GM19324 (cell line): Measurements from ENCODE around the gene MLN.

ENCODE experiments used
- ATAC-seq: cut with Tn5 transposase; IDR thresholded peaks from one replicate; pipeline ENCODE4 v1.9.1; 2021; ENCODE audit warnings: mild to moderate bottlenecking, moderate library complexity; ENCODE audit not compliant: unreplicated experiment, low FRiP score

The MLN gene

DNA sequence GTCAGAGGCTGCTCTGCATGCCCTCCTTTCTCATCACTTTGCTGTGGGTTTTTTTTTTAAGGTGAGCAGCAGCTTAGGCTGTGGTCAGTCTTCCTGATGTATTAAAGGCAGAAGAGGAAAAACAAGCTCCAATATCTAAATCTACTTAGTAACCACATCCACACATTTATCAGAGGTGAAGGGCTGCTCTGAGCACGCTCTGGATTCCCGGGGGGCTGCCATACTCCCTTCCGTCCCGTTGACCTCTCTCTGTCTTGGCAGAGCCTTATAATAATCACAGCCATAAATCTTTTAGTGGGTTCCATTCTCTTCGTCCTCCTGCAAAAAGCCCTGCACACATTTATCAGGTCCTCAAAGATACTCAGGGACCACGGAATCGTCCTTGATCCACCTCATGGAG, 12.2 kb downstream of the MLN start:
- no peak for ATAC-seq

DNA sequence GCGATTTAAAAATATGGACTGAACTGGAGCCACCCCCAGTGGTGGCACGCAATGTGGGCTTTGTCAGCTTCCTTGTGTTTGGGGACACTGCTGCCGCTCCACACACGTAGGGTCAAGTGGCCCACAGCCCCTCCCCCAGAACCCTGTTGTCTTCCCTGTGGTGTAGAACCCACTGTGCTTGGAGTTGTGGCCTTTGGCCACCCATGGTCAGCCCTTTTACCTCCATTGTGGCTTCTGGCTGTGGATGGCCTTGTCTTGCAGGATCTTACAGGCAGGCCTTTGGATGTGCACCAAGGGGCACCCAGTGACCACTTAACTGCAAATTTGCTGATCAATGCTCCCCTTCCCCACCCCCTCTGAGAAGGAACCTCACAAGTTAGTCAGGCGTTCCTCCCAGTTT, 12.9 kb downstream of the MLN start:
- no peak for ATAC-seq

DNA sequence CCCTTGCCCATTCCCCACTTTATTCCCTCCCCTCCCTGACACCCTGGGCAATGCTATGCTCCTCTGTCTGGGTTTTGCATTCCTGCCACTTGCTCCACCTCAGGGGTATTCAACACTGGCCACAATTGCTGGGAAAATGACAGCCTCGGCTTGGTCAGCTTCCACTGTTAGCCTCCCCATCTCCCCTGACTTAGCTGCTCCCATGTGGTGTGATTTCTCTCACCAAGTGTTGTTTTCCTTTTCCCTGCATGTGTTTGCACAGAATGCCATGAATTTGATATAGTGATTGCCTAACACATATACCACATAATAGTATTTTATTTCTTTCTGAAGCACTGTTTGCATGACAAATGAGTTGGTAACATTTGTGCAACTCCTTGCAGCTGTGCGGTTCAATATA, 13.4 kb downstream of the MLN start:
- no peak for ATAC-seq

DNA sequence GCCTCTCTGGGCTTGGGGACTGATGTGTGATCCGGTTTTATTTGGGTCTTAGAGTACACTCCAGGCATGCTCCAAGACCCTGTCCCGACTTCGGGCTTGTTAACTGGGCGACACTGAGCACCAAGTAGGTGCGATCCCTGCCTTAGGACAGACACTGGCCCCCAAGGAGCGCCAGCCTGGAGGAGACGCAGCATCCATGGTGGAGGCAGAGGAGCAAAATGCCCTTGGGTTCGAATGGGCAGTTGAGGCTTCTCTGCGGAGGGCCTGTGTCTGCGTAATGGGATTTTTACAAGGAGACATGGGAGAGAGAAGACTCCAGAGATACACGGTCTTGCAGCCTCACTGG, 14.3 kb downstream of the MLN start:
- no peak for ATAC-seq

DNA sequence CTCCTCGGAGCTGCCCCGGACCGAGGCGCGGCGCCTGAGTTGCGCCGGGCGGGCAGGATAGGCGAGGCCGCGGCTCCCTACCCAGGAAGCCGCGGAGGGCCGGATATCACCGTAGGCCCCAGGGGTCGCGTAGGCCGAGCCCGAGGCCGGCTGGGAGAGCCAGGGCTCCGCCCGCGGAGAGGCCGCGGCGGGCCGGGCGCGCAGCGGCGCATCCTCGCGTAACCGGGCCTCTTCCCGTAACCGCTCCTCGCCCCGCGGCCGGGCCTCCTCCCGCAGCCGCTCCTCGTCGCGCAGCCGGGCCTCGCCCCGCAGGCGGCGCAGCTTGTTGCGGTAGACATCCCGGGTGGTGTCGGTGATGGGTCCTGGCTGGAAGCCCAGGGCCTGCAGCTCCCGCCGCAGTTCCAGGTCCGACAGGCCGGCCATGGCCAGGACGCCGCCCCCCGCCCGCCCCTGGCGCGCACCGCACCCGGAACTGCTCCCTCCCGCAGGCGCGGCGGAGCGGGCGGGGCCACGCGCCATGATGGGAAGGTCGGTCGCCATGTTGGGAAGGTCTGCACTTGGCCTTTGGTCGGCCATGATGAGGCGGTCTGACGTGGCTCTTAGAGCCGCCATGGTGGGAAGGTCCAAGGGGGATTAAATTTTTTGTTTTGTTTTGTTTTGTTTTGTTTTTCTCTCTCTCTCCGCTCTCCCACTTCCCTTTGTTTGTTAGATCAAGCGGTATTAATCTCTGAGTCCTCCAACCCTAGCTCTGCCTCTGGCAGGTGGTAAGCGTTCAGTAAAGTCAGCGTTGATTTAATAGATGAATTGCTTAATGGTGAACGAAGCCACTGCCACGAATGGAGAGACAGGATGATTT, 14.9 kb downstream of the MLN start, which contains the start of gene LEMD2:
Gene LEMD2 (minus strand): TSS at position 437 of the 856 bp plus-strand sequence. CDS start 14 bp downstream, at position 423.
- ATAC-seq = peak; percentile 91

DNA sequence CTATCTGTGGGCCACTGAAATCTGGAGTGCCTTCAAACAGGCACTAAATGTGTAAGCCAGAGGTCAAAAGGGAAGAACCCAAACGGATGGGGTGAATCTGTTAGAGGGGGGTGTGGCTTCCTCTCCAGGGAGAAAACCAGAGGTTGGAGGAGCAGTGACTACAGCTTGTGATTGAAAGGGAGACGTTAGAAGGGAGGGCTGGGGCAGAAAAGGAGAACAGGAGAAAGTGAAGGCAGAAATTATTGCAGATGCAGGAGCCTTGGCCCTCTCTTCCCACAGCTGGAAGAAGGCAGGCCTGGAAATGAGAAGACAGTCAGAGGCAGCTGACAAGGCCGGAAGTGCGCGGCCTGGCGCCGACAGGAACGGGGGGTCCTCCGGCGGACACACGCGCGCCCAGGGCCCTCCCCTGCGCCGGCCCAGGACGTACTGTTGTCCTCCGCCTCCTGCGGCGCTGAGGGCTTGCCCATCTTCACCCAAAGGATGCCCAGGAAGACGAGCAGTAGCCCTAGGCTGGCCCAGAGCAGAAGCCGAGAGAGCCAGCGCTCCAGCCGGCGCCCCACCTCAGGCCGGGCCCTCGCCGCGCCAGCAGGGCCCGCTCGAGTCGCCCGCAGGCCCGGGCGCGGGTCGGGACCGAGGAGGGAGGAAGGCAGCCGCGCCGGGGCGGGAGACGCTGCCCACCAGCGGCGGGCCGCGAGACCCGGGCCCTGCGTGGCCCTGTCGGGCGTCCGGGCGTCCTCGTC, 15.7 kb downstream of the MLN start:
- peak; percentile 51 for ATAC-seq

DNA sequence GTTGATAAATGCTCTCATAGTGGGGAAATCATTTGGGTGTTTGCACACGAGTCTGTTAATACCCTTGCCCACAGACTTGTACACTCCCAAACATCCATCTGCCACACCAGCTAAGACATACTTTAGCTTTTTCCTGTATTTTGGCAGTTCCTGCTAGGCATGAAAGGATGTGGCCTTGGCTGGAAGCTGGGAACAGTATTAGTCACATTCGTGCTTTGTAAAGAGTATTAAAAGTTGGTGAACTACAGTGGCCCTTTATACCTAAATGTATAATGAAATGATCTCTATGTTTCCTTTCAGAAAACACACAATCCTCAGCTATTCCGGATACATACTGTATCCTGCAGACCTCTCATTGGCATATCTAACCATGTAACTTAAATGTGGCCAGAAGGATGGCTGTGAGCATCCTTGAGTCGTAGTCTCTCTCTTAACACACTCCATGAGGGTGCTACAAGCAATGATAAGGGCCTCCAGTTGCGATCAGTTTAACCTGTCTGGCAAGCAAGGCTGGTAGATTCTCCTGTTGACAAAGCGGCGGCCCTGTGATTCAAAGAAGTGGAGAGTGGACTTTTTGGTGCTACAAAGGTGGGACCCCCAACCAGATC, 16.4 kb downstream of the MLN start:
- no peak for ATAC-seq

DNA sequence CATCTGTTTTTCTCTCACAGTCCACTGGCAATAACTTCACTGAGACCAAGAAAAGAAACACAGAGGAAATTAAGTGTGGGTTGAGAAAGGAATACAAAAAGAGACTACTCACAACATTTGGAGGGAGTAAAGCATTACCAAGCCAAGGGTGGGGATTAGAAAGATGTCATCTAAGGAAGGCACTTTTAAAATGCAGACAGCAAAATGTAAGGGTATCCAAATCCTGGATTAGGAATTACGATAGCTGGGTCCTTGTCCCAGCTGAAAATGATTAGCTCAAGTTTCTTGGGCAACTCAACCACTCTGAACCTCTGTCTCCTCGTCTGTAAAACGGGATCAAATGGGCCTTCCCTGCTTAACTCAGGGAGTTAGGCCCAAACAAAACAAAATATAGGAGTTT, 17.1 kb downstream of the MLN start:
- ATAC-seq = no peak

DNA sequence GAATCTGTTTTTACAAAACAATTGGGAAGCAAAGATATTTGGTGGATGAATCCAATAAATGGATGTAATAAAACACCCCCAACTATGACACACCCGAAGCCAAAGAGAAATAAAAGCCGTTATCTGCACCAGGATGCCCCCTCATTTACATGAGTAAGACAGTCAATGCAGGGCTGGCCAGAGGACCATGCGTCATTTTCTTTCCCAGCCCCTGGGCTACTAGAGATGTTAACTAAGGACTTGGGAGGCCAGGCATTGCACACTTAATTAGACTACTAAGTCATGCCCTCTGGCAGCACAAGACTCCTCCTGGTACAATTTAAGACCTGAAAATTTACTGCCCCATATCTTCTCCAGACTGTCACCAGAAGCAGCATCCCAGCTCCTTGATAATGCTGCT, 18.0 kb downstream of the MLN start:
- no peak for ATAC-seq

DNA sequence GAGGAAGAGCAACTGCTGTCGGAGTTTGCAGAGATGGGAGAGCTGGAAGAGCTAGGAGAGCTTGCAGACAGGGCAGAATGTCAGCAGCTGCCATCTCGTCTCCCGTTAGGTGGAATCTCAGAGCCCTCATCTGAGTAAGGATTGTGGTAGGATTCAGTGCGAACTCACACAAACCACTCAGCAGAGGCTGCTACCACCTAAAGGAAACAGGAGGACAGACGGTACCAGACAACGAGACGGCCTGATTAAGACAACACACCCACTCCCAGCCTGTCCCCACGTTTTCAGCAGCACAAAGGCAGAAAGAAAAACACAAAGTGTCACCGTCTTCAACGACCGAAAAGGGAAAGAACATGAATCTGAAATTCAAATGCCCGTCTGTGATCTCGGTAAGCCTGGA, 19.0 kb downstream of the MLN start:
- ATAC-seq = no peak

DNA sequence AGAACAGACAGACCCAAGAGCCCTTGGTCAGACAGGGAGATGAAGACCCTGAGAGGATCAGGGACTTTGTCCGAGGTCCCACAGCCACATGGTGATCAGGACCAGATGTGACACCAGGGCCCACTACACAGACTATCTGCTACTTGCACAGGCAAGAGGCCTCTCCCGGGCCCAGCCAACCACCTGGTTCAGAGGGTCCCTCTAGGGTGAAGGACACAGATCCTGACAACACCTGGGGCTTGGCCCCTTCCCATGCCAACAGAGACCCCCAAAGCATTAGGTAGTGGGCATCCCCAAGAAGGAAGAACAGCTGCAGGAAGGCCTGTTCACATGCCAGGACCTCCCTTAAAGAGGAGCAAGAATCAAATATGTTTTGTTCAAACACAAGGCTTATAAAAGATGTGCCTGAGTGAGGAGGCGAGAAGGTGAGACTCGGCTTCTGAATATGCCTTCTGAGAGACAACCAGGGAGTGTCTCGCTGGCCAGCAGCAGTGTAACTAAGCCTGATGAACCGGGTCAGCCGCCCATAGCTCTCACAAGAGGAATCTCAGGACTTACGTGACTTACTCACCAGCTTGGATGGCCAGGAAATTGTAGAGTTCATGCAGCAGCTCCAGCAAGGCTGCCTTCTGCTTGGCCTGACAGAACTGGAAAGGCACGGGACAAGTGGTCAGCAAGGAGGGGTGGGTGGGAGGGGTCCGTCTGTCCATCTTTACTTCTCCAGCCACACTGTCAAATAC, 19.9 kb downstream of the MLN start:
- ATAC-seq = no peak

DNA sequence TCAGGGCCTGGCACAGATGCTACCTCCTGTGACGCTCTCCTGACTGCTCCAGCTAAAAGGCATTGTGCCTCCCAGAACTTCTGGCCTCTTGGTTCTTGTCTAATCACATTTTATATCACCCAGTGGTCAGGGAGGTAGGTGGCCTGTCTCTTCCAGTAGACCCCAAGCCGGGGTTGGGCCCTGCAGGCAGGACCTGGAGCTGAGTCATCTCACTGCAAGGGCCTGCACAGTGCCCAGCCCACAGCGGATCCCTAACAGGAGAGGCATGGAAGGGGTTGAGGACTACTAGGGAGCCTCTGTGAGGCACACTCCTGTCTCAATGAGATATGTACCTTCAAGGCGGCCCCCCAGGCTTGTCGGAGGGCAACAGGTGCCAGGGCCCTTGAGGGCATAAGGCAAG, 21.2 kb downstream of the MLN start:
- ATAC-seq = no peak

DNA sequence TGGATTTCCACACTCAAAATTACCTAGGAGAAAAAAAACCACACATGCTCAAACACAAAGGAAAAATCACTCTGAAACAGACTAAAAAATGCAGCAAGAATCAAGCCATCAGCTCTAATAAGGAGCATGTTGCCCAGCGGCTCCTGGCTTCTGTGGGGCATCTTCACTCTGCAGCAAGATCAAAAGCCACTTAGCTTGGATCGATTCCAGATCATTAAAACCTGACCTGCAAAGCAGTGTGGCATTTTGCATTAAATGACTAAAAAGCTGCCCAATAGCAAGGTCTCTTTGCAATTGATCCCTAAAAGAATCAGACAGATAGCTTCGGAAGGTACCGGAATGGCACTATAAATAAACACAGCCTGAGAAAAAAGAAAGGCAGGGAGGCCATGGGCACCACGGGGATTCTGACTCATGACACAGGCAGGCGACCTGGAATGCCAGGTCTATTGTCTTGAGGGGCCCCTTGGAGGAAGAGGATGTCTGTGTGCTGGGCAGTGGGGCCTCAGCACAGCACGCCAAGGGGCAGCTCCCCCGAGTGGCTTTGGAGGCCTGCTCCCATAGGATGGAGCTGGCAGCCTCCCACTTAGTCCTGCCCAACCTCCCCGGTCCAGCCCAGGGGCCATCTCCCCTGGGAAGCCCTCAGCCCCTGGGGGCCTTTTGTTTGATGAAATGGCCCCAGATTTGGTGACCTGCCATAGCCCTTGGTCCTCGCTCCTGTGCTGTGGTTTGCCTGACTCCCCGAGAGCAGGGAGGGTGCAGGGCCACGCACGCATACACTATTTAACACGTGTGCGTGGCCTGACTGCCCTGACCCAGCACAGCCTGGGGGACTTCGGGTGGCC, 22.4 kb downstream of the MLN start:
- ATAC-seq = no peak

DNA sequence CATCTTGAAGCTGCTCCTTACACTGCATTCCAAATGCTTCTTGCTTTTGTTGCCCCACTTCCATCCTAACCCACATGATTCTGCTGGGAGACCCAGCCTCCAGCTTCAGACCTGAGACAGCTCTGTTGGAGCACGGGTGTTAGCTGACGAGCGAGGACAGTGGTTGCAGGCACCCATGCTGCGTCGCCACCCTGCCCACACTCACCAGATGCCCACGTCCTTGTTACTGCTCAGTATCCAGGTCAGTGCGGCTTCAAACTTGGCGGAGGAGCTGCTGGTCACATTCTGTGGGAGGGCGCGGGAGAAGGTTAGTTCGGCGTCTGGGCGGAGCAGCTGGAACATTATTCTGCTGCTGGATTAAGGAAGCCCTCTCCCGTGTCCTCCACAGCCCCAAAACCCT, 23.9 kb downstream of the MLN start:
- no peak for ATAC-seq

DNA sequence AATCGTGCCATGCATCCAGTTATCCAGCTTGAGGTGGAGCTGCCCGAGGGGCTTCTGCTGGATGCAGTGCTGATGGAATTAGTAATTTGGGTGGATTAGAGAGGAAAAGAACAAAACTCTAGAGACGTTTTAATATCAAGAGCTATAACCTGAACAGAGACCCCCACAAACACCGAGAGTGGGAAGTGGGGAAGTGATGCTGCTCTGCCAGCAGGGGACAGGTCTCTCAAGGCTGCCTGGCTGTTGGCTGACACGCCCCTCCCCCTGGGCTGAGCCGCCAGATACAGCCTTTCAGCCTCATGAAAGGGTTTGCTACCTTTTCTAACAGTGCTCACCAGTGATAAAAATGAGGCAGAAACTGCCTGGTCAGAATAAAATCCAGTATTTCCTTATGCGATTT, 24.5 kb downstream of the MLN start:
- no peak for ATAC-seq

DNA sequence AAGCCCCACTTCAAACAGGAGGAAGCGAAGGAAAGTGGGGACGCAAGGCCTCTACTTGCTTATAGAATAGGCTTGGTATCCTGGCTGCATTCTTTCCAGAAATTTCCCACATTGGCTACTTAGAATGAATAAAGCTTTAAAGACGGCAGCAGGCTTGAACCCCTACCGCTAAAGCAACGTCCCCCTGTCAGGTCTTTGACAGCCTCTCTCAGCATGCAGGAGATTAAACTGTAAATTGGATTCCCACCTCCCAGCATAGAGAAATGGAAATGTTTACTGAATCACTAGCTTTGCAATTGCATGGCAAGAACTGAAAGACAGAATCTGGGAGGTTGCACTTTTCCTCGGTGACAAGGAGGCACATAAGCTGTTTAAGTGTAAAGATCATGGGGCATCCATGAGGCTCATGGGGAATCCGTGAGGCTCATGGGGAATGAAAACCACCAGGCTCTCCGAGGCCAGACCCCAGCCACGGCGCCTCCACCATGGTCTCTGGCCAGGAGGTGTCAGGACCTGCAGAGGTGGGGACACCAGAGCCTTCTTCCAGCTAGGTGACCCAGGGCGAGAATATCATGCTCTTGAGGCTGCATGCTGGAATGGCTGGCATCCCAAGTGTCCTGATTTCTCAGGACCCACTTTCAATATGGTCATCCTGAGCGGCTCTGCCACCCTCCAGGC, 25.2 kb downstream of the MLN start:
- ATAC-seq = no peak

DNA sequence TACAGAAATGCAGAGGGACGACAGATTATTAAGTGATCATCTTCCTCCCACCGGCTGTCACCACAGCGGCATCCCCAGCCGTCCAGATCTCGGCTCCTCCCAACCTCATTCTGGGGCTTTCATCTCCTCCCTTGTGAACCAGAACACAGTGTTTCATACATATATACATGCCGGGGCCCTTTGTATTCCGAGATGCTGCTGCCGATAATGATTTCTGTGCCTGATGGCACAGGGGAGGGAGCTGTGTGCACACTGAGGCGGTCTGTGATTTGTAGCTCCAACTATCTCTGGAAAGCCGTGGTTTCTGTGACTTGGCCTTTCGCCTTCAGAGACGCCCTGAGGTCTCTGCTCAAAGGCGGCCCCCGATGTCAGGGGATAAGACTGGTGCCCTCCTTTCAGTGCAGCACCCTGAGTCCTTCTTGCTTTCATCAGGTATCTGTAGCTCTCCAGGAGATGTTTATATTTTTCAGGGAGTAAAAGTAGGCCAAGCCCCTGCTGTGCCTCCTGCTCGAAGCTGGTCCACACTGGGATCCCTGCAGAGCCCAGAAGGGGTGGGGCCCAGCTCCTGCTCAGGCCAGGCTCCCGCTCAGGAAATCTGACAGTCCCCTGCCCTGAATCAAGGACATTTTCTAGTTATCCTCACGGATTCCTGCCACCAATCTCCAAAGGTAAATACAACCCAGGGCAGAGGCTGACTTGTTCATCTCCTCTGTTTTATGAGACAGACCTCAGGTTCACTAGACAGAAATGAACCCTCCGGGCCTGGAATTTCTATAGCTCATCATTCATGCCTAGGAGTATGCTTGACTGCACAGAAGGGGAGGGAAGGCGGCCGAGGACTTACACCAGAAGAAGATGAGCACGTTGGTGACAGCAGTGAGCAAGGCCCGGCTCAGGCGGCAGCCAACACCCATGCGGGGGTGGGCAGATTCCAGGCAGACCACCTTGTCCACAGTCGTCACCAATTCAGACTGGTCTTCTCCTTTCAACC, 26.1 kb downstream of the MLN start:
- ATAC-seq = no peak

DNA sequence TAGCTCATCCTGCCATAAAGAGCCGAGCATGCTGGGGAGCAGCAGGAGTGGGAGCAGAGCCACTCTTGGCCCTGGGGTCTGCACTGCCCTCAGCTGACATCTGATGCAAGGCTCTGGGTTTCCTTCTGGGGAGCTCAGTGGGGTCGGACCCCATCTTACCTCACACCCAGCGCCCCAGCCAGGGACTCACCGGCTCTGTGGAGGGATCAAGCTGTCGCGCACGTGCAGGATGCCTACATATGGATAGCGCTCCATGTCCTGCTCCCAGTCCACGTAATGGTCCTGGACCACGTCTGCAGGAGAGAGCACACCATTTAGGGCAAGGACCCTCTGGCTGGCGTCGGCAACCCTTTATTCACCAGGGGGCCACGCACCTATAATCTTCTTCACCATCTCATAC, 27.0 kb downstream of the MLN start:
- ATAC-seq = no peak
